H1 (cell line): ENCODE data around the gene NLRC3. TPM values are rescaled to one million over a fixed set of nuclear protein-coding genes. Genes with fewer than 3 reads are reported as not detected.

Experiments used
- CTCF ChIA-PET: fragments of 300-600 bp; sonication (Branson Sonifier 250); formaldehyde crosslinking; loops from one replicate; lab custom pipeline; 2021; ENCODE audit not compliant: partially characterized antibody; lab: Charles Lee
- POLR2A ChIA-PET: fragments of 300-600 bp; sonication (Branson Sonifier 250); formaldehyde crosslinking; loops from one replicate; lab custom pipeline; 2021; ENCODE audit warnings: inconsistent platforms; ENCODE audit not compliant: partially characterized antibody; lab: Charles Lee
- DNase-seq, 2 experiments: peaks; one replicate each; pipeline versions ENCODE4 v3.0.0 to v3.0.0-alpha.2; 2010 to 2022; ENCODE audit warnings: low spot score in 2 of 2, low read depth in 1 of 2, mixed read lengths in 1 of 2
- FAIRE-seq: peaks from 2 replicates; lab custom pipeline; 2011; peaks lifted over from hg19 to GRCh38; lab: Jason Lieb, UNC
- H2AFZ ChIP-seq: 2 replicates; pipeline ENCODE4 v1.8.1; 2012; ENCODE audit warnings: low read length, inconsistent platforms
- H2AK5ac ChIP-seq: 2 replicates; pipeline ENCODE4 v1.6.1; 2013; ENCODE audit warnings: low read depth, low read length
- H2BK120ac ChIP-seq: replicated peaks from 2 replicates; pipeline ENCODE3; 2013; ENCODE audit warnings: low read depth, low read length, inconsistent platforms
- H2BK12ac ChIP-seq: 2 replicates; pipeline ENCODE4 v1.6.1; 2013; ENCODE audit warnings: low read depth, low read length
- H2BK15ac ChIP-seq: 2 replicates; pipeline ENCODE4 v1.6.1; 2013; ENCODE audit warnings: low read length
- H2BK20ac ChIP-seq: 2 replicates; pipeline ENCODE4 v1.6.1; 2013; ENCODE audit warnings: low read length
- H2BK5ac ChIP-seq: 2 replicates; pipeline ENCODE4 v1.6.1; 2013; ENCODE audit warnings: low read depth, low read length
- H3K14ac ChIP-seq: 2 replicates; pipeline ENCODE4 v1.6.1; 2013; ENCODE audit warnings: inconsistent platforms; ENCODE audit not compliant: insufficient read length
- H3K18ac ChIP-seq: 2 replicates; pipeline ENCODE4 v1.6.1; 2013; ENCODE audit warnings: low read length; ENCODE audit errors: extremely low read depth
- H3K23ac ChIP-seq: 2 replicates; pipeline ENCODE4 v1.6.1; 2013; ENCODE audit warnings: inconsistent platforms; ENCODE audit not compliant: insufficient read length
- H3K23me2 ChIP-seq: 2 replicates; pipeline ENCODE4 v1.6.1; 2013; ENCODE audit warnings: low read depth, low read length
- H3K27ac ChIP-seq: 2 replicates; pipeline ENCODE4 v1.6.1; 2011; ENCODE audit warnings: low read depth, low read length, inconsistent platforms
- H3K27me3 ChIP-seq, 4 experiments: replicated peaks in 1 of 4; 1 replicate in 1 of 4; 2 replicates in 3 of 4; pipeline versions ENCODE4 v1.6.1 to v1.8.1; 2011 to 2013; ENCODE audit warnings: low read length in 3 of 4, mild to moderate bottlenecking in 3 of 4, inconsistent platforms in 2 of 4, mixed read lengths in 2 of 4, moderate library complexity in 1 of 4; ENCODE audit not compliant: control insufficient read depth in 3 of 4, insufficient read depth in 3 of 4; ENCODE audit errors: extremely low read depth in 1 of 4
- H3K36me3 ChIP-seq, 4 experiments: 2 replicates each; pipeline versions ENCODE4 v1.6.1 to v1.8.1; 2011 to 2013; ENCODE audit warnings: mild to moderate bottlenecking in 4 of 4, low read length in 3 of 4, moderate library complexity in 2 of 4, control low read depth in 1 of 4, inconsistent platforms in 1 of 4; ENCODE audit not compliant: insufficient read depth in 4 of 4, control insufficient read depth in 2 of 4
- H3K4ac ChIP-seq: replicated peaks from 2 replicates; pipeline ENCODE3; 2013; ENCODE audit warnings: low read length, low read depth, mixed read lengths, inconsistent platforms; ENCODE audit not compliant: insufficient read length
- H3K4me1 ChIP-seq, 4 experiments: replicated peaks in 1 of 4; 1 replicate in 1 of 4; 2 replicates in 3 of 4; pipeline versions ENCODE4 v1.6.1 to v1.8.1; 2011 to 2013; ENCODE audit warnings: low read length in 3 of 4, inconsistent platforms in 2 of 4, mixed read lengths in 1 of 4; ENCODE audit not compliant: insufficient read depth in 4 of 4, control insufficient read depth in 3 of 4
- H3K4me2 ChIP-seq, 2 experiments: 2 replicates each; pipeline versions ENCODE4 v1.6.1 to v1.8.1; 2011 to 2013; ENCODE audit warnings: low read depth in 2 of 2, low read length in 2 of 2, control low read depth in 1 of 2, inconsistent platforms in 1 of 2, mild to moderate bottlenecking in 1 of 2; ENCODE audit not compliant: insufficient read depth in 1 of 2
- H3K4me3 ChIP-seq, 4 experiments: fragments of 200-600, 300-600 bp in 1 of 4; sonication (generic), shearing (Covaris generic), sonication (Bioruptor Twin) in 1 of 4; 2 replicates each; pipeline versions ENCODE4 v1.5.1 to v1.8.1; 2011 to 2016; ENCODE audit warnings: low read length in 4 of 4, low read depth in 3 of 4, control low read depth in 2 of 4, inconsistent platforms in 2 of 4, mild to moderate bottlenecking in 2 of 4, mixed read lengths in 1 of 4, moderate library complexity in 1 of 4; ENCODE audit not compliant: insufficient read depth in 2 of 4; ENCODE audit errors: extremely low read depth in 1 of 4
- H3K56ac ChIP-seq: replicated peaks from 2 replicates; pipeline ENCODE3; 2013; ENCODE audit warnings: low read depth, mild to moderate bottlenecking, mixed read lengths, low read length, inconsistent platforms; ENCODE audit not compliant: insufficient read length
- H3K79me1 ChIP-seq: 2 replicates; pipeline ENCODE4 v1.6.1; 2013; ENCODE audit warnings: low read depth, low read length, control low read depth
- H3K79me2 ChIP-seq, 2 experiments: 2 replicates each; pipeline versions ENCODE4 v1.6.1 to v1.8.1; 2012 to 2013; ENCODE audit warnings: low read length in 2 of 2, mild to moderate bottlenecking in 2 of 2, inconsistent platforms in 1 of 2; ENCODE audit not compliant: insufficient read depth in 2 of 2, control insufficient read depth in 1 of 2
- H3K9ac ChIP-seq, 4 experiments: replicated peaks in 1 of 4; 1 replicate in 1 of 4; 2 replicates in 3 of 4; pipeline versions ENCODE4 v1.6.1 to v1.8.1; 2011 to 2013; ENCODE audit warnings: low read depth in 3 of 4, low read length in 3 of 4, control low read depth in 2 of 4, mild to moderate bottlenecking in 2 of 4, moderate library complexity in 2 of 4, inconsistent platforms in 1 of 4; ENCODE audit errors: extremely low read depth in 1 of 4
- H3K9me3 ChIP-seq, 2 experiments: 2 replicates each; pipeline versions ENCODE4 v1.6.1 to v1.8.1; 2012 to 2013; ENCODE audit warnings: mild to moderate bottlenecking in 2 of 2, moderate library complexity in 2 of 2, control low read depth in 1 of 2, inconsistent platforms in 1 of 2, low read depth in 1 of 2, low read length in 1 of 2, mixed read lengths in 1 of 2; ENCODE audit not compliant: insufficient read depth in 2 of 2
- H4K20me1 ChIP-seq, 2 experiments: replicated peaks in 1 of 2; 2 replicates each; pipeline versions ENCODE3 to v1.8.1; 2011 to 2013; ENCODE audit warnings: inconsistent platforms in 2 of 2, low read length in 2 of 2, mild to moderate bottlenecking in 1 of 2; ENCODE audit not compliant: insufficient read depth in 2 of 2, control insufficient read depth in 1 of 2
- H4K5ac ChIP-seq: 2 replicates; pipeline ENCODE4 v1.6.1; 2013; ENCODE audit warnings: low read length, low read depth, mixed read lengths, inconsistent platforms; ENCODE audit not compliant: insufficient read length
- H4K8ac ChIP-seq: 2 replicates; pipeline ENCODE4 v1.8.0; 2013; ENCODE audit warnings: mild to moderate bottlenecking, moderate library complexity, low read length, inconsistent platforms; ENCODE audit not compliant: insufficient read depth; ENCODE audit errors: extremely low read depth
- H4K91ac ChIP-seq: replicated peaks from 2 replicates; pipeline ENCODE3; 2013; ENCODE audit warnings: low read length, mixed read lengths, inconsistent platforms; ENCODE audit not compliant: insufficient read length
- JUND ChIP-seq: IDR thresholded peaks from 2 replicates; pipeline ENCODE4 v1.6.1; 2011; ENCODE audit warnings: mild to moderate bottlenecking, improper control_type of control experiment, low read length
- KDM4A ChIP-seq: IDR thresholded peaks from one replicate; pipeline ENCODE4 v1.7.1; 2012; ENCODE audit warnings: low read depth, mild to moderate bottlenecking, moderate library complexity, low read length, inconsistent platforms; ENCODE audit not compliant: severe bottlenecking
- POLR2A ChIP-seq, 2 experiments: IDR thresholded peaks; 1 replicate in 1 of 2; 2 replicates in 1 of 2; pipeline ENCODE4 v1.6.1; 2011; ENCODE audit warnings: low read depth in 2 of 2, low read length in 2 of 2, mild to moderate bottlenecking in 2 of 2; ENCODE audit errors: control extremely low read depth in 1 of 2
- TCF12 ChIP-seq: IDR thresholded peaks from 2 replicates; pipeline ENCODE4 v1.6.1; 2011; ENCODE audit warnings: low read depth, mild to moderate bottlenecking, low read length
- TEAD4 ChIP-seq: IDR thresholded peaks from 2 replicates; pipeline ENCODE4 v1.6.1; 2012; ENCODE audit warnings: low read depth, low read length, inconsistent platforms, mixed read lengths
- ZNF274 ChIP-seq: IDR thresholded peaks from 2 replicates; pipeline ENCODE4 v1.7.0; 2012; ENCODE audit warnings: low read length, borderline replicate concordance; ENCODE audit errors: extremely low read depth
- WGBS, 2 experiments: shearing (Covaris generic) in 1 of 2; methylation state at CpG; one replicate each; pipeline versions ENCODE4 v1.1.6 to v1.1.7; 2013 to 2015; ENCODE audit warnings: low lambda C conversion rate in 2 of 2, mixed read lengths in 2 of 2, inconsistent platforms in 1 of 2, low coverage in 1 of 2, missing lambda C conversion rate in 1 of 2; ENCODE audit not compliant: insufficient replicate concordance in 2 of 2, insufficient coverage in 1 of 2, insufficient read length in 1 of 2; ENCODE audit errors: extremely low coverage in 1 of 2, missing lambda C conversion rate in 1 of 2; 5-methylcytosine and 5-hydroxymethylcytosine counted together
- polyA plus RNA-seq, 7 experiments: library from polyadenylated mRNA; depleted of rRNA in 3 of 7; stranded (reverse) in 5 of 7; unstranded in 2 of 7; fragments of >200 nt in 5 of 7; fragments of 200-250 nt in 2 of 7; gene quantifications; 1 replicate in 5 of 7; 2 replicates in 1 of 7; 4 replicates in 1 of 7; pipeline versions ENCODE4 v1.2.1 to v1.2.3, GENCODE V29; 2011 to 2013; ENCODE audit warnings: missing spikeins in 2 of 7, mixed read lengths in 2 of 7
- total RNA-seq: library from RNA; stranded (reverse); fragmentation: NEBNext Ultra II Directional; extraction: Animal tissue kit (Norgen Biotek cat#: 25700); gene quantifications from 2 replicates; pipeline ENCODE4 v1.2.1, GENCODE V29; 2021

Gene NLRC3
- total and polyA plus RNA-seq, 2 of the 8 experiments (the other 6 are each of a cell fraction or from before 2014, with no cell fraction given) = 0.18 to 0.20 TPM

DNA sequence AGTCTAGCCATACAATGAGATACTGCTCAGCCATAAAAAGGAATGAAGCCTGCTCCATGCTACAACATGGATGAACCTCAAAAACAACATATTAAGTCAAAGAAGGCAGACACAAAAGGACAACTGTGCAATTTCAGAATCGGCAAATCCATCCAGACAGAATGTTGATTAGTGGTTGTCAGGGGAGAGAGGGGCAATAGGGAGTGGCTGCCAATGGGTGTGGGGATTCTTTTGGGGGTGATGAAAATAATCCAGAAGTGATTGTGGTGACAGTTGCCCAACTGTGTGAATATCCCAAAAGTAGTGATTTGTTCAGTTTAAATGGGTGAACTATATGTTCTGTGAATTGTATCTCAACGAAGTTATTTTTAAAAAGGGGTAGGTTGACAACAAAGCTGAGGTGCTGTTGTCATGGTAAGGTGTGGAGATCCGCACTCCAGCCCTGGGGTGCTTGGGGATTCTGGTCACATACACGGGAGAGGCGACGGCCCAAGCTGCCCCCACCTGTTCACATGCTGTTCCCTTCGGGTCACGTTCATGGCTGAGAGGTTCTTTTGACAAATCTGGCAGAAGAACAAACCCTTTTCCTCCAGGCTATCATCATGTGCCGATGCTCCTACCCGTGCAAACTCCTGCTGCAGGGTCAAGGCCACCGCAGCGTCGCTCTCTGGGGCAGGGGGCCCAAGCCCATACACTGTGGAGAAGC is 24.6 kb upstream of the NLRC3 start:
- no peak for DNase-seq
- H3K79me2 ChIP-seq = no peaks in the 10 kb centered on the region
- 94% methylated on average over 13 of the region's 13 CpGs; no CpG with 5 or more reads in 1 of the 2 experiments for WGBS, 2 experiments
- no peak overlapping the region for H3K14ac ChIP-seq
- H2BK15ac ChIP-seq = no peak overlapping the region
- no peak overlapping the region for H3K56ac ChIP-seq
- H3K18ac ChIP-seq = no peak overlapping the region
- H3K36me3 ChIP-seq = peaks cover 0 to 31% (median 19%) of the 10 kb centered on the region in 4 experiments; a peak in 6 of 8 replicates
- H3K79me1 ChIP-seq = no peaks in the 10 kb centered on the region; the same call in 1 of the 2 replicates
- H3K4me1 ChIP-seq = no peaks in the 10 kb centered on the region
- ChIA-PET CTCF (no interaction called here), POLR2A (interaction anchor here (0.6 kb wide), 1 partner anchor 10 kb away, joined by 3 read pairs; no protein-coding TSS in a partner anchor)
- no peak overlapping the region for H4K91ac ChIP-seq
- H3K27me3 ChIP-seq = no peaks in the 10 kb centered on the region; a peak in 1 of 7 replicates
- no peaks in the 10 kb centered on the region for H3K23me2 ChIP-seq
- H3K9me3 ChIP-seq = peaks cover 12 to 18% of the 10 kb centered on the region in 2 experiments
- H2BK20ac ChIP-seq = no peak overlapping the region
- no peak overlapping the region for H3K27ac ChIP-seq
- H3K4ac ChIP-seq = no peak overlapping the region
- no peak overlapping the region for H3K4me2 ChIP-seq
- no peak overlapping the region for H2AK5ac ChIP-seq
- no peak overlapping the region for H3K9ac ChIP-seq
- no peak overlapping the region for H2BK5ac ChIP-seq
- H2BK120ac ChIP-seq = no peak overlapping the region
- H2AFZ ChIP-seq = no peak overlapping the region
- peaks cover 0 to 1% of the 10 kb centered on the region in 2 experiments for H4K20me1 ChIP-seq
- H3K23ac ChIP-seq = no peak overlapping the region
- H3K4me3 ChIP-seq = no peak overlapping the region
- H4K8ac ChIP-seq = no peak overlapping the region; the same call in 1 of the 2 replicates
- no peak overlapping the region for H2BK12ac ChIP-seq
- FAIRE-seq = no peak
- no peak overlapping the region for H4K5ac ChIP-seq
- TF ChIP-seq ZNF274 (no peak), JUND (no peak), KDM4A (no peak), TCF12 (no peak), POLR2A (IDR thresholded peaks at IDR 0.05; ENCODE audit: control extremely low read depth in 1 of 2, low read depth in 2 of 2, low read length in 2 of 2) (no peak), TEAD4 (no peak)
